Left cardiac atrium (tissue), 4 donors: ENCODE data around the gene FMNL2. TPM values are rescaled to one million over a fixed set of nuclear protein-coding genes. Genes with fewer than 3 reads are reported as not detected.

ENCODE experiments used
- ATAC-seq, 2 donors: fragments of 200-7000 bp; cut with Tn5 transposase; one replicate each; pipeline ENCODE4 v1.9.1; 2020; ENCODE audit warnings: mild to moderate bottlenecking in 2 of 2, moderate library complexity in 2 of 2
- DNase-seq: peaks from one replicate; pipeline ENCODE4 v3.0.0-alpha.2; 2020
- intact Hi-C, 2 donors: fragments of 100-400 bp; cut with DNase I; formaldehyde crosslinking; loops; one replicate each; pipeline versions ENCODE4 v1.14.1 to v1.15.1; 2022 to 2023
- total RNA-seq, 2 donors: library from RNA; stranded (reverse); fragmentation: NEBNext Ultra II Directional; extraction: Animal tissue kit (Norgen Biotek cat#: 25700); gene quantifications; one replicate each; pipeline ENCODE4 v1.2.1, GENCODE V29; 2021
- donor health status: DM: no; HTN: yes; CAD: no.
- donor health status: DM: no; HTN: yes; CAD: no; lungs with severe emphysema.
- donor health status: DM: yes; HTN: yes; CAD: no.
- donor health status: Dilated cardiomyopathy.

The FMNL2 gene
- total RNA-seq, 2 donors from 2014 or later: 11.3 to 16.6 TPM

- intact Hi-C loops: no loop called here
- ATAC-seq: no peak
- no peak for DNase-seq
Observed at GRCh38 chr2:152577579-152577978, 242.6 kb downstream of the FMNL2 start.

GRCh38 chr2:152578573-152578972 is 243.6 kb downstream of the FMNL2 start:
- DNase-seq (no peak), ATAC-seq (no peak)
- intact Hi-C loops: no loop called here

- ATAC-seq (no peak), DNase-seq (no peak)
- intact Hi-C loops: no loop called here
Observed at GRCh38 chr2:152580714-152581113, 245.7 kb downstream of the FMNL2 start.

- DNase-seq (no peak), ATAC-seq (no peak)
- intact Hi-C loops: no loop called here
Observed at GRCh38 chr2:152581360-152581759, 246.4 kb downstream of the FMNL2 start.

- DNase-seq (no peak), ATAC-seq (no peak)
- intact Hi-C loops: no loop called here
Observed at GRCh38 chr2:152582081-152582480, 247.1 kb downstream of the FMNL2 start.

- ATAC-seq (no peak), DNase-seq (no peak)
- intact Hi-C loops: no loop called here
Observed at GRCh38 chr2:152583512-152584229, 248.7 kb downstream of the FMNL2 start.

- DNase-seq (no peak), ATAC-seq (peak in 1 of 2 donors; percentile 56)
- intact Hi-C loops: no loop called here
Observed at GRCh38 chr2:152584301-152584700, 249.3 kb downstream of the FMNL2 start.

- ATAC-seq: peak; percentile 62 to 84
- DNase-seq: no peak
- intact Hi-C loops: no loop called here
Observed at GRCh38 chr2:152585830-152586484, 251.0 kb downstream of the FMNL2 start.

- intact Hi-C loops: no loop called here
- DNase-seq (no peak), ATAC-seq (no peak)
Observed at GRCh38 chr2:152587187-152587947, 252.4 kb downstream of the FMNL2 start.

- no peak for ATAC-seq
Observed at GRCh38 chr2:152588998-152589397, 254.0 kb downstream of the FMNL2 start.

GRCh38 chr2:152594022-152594766 is 259.2 kb downstream of the FMNL2 start:
- peak; percentile 78 to 83 for ATAC-seq
- intact Hi-C loops: no loop called here
- DNase-seq: peak; percentile 46

More at GRCh38 chr2:152588998-152589397, 254.0 kb downstream of the FMNL2 start:
- DNase-seq: no peak
- intact Hi-C loops: no loop called here

GRCh38 chr2:152594792-152595191 is 259.8 kb downstream of the FMNL2 start:
- intact Hi-C loops: no loop called here
- ATAC-seq (peak; percentile 77 to 85), DNase-seq (peak; percentile 53)

- ATAC-seq (no peak), DNase-seq (no peak)
- intact Hi-C loops: no loop called here
Observed at GRCh38 chr2:152598975-152599759, 264.2 kb downstream of the FMNL2 start.

- DNase-seq (no peak), ATAC-seq (no peak)
- intact Hi-C loops: no loop called here
Observed at GRCh38 chr2:152600051-152600657, 265.2 kb downstream of the FMNL2 start.

- peak in 1 of 2 donors; percentile 68 for ATAC-seq
- intact Hi-C loops: no loop called here
- DNase-seq: no peak
Observed at GRCh38 chr2:152600697-152601096, 265.7 kb downstream of the FMNL2 start.

GRCh38 chr2:152602750-152603149 is 267.8 kb downstream of the FMNL2 start:
- no peak for ATAC-seq
- intact Hi-C loops: no loop called here
- no peak for DNase-seq

- DNase-seq (no peak), ATAC-seq (no peak)
- intact Hi-C loops: no loop called here
Observed at GRCh38 chr2:152603166-152603565, 268.2 kb downstream of the FMNL2 start.

GRCh38 chr2:152606081-152606480 is 271.1 kb downstream of the FMNL2 start:
- DNase-seq (no peak), ATAC-seq (no peak)
- intact Hi-C loops: no loop called here
